Smooth muscle cell (in vitro differentiated cells): ENCODE measurements around the gene BIVM. TPM values are rescaled to one million over a fixed set of nuclear protein-coding genes. Genes with fewer than 3 reads are reported as not detected.
"Not testable (repeated sequence)": the region's sequence is repeated elsewhere in the genome, so short reads cannot be mapped to it uniquely, and the experiment has no call there.

ENCODE experiments used
- DNase-seq: peaks from one replicate; lab custom pipeline; 2025; ENCODE audit not compliant: unreplicated experiment; lab: John Stamatoyannopoulos, UW
- H2AFZ ChIP-seq: fragments of 200-600 bp; sonication (generic); 2 replicates; pipeline ENCODE4 v1.6.0; 2016; ENCODE audit warnings: antibody characterized with exemption, low read depth, mild to moderate bottlenecking
- H3F3A ChIP-seq: fragments of 200-600 bp; sonication (generic); 2 replicates; pipeline ENCODE4 v1.6.0; 2017; ENCODE audit warnings: antibody characterized with exemption, low read depth
- H3K27ac ChIP-seq: fragments of 200-600 bp; sonication (generic); 2 replicates; pipeline ENCODE4 v1.5.1; 2016; ENCODE audit warnings: low read depth, mild to moderate bottlenecking
- H3K27me3 ChIP-seq: fragments of 200-600 bp; sonication (generic); 2 replicates; pipeline ENCODE4 v1.6.1; 2016; ENCODE audit warnings: low read depth, mild to moderate bottlenecking
- H3K36me3 ChIP-seq: fragments of 200-600 bp; sonication (generic); 2 replicates; pipeline ENCODE4 v1.5.1; 2016; ENCODE audit warnings: low read depth
- H3K4me1 ChIP-seq: fragments of 200-600 bp; sonication (generic); 2 replicates; pipeline ENCODE4 v1.5.1; 2016; ENCODE audit warnings: low read depth
- H3K4me2 ChIP-seq: fragments of 200-600 bp; sonication (generic); 2 replicates; pipeline ENCODE4 v1.6.0; 2016; ENCODE audit warnings: mild to moderate bottlenecking
- H3K4me3 ChIP-seq: fragments of 200-600 bp; sonication (generic); 2 replicates; pipeline ENCODE4 v1.5.1; 2016; ENCODE audit warnings: mild to moderate bottlenecking
- H3K79me2 ChIP-seq: fragments of 200-600 bp; sonication (generic); 2 replicates; pipeline ENCODE4 v1.6.0; 2016; ENCODE audit warnings: low read depth, mild to moderate bottlenecking
- H3K9ac ChIP-seq: fragments of 200-600 bp; sonication (generic); 2 replicates; pipeline ENCODE4 v1.6.0; 2016; ENCODE audit warnings: low read depth
- H3K9me3 ChIP-seq: fragments of 200-600 bp; sonication (generic); replicated peaks from 2 replicates; pipeline ENCODE4 v1.5.1; 2016; ENCODE audit warnings: low read depth
- H4K20me1 ChIP-seq: fragments of 200-600 bp; sonication (generic); 2 replicates; pipeline ENCODE4 v1.6.0; 2016; ENCODE audit warnings: low read depth
- CTCF ChIP-seq: fragments of 200-600 bp; sonication (generic); IDR thresholded peaks from 2 replicates; pipeline ENCODE4 v1.5.1; 2017; ENCODE audit warnings: borderline replicate concordance, mild to moderate bottlenecking, antibody characterized with exemption; ENCODE audit not compliant: insufficient read depth, poor library complexity, severe bottlenecking
- WGBS: methylation state at CpG from one replicate; pipeline ENCODE4 v1.1.7; 2016; ENCODE audit warnings: low lambda C conversion rate; 5-methylcytosine and 5-hydroxymethylcytosine counted together
- polyA plus RNA-seq: library from polyadenylated mRNA; unstranded; fragments of >200 nt; fragmentation: Nextera tagmentation; extraction: Ambion mirVana; gene quantifications from 2 replicates; pipeline ENCODE4 v1.2.1, GENCODE V29; 2016
- total RNA-seq: library from RNA; depleted of rRNA; stranded (reverse); fragments of >200 nt; gene quantifications from 2 replicates; pipeline ENCODE4 v1.2.3, GENCODE V29; 2014

Gene BIVM
- total and polyA plus RNA-seq, 2 experiments from 2014 or later: 7.7 to 9.1 TPM

GRCh38 chr13:102776271-102776670 is 22.6 kb upstream of the BIVM start:
- H3K36me3 ChIP-seq: no peaks in the 10 kb centered on the region
- H3K79me2 ChIP-seq: peaks cover 6% of the 10 kb centered on the region
- no peak overlapping the region for H3K4me3 ChIP-seq
- no peaks in the 10 kb centered on the region for H4K20me1 ChIP-seq
- no peak overlapping the region for H3K4me2 ChIP-seq
- no peaks in the 10 kb centered on the region for H3K27me3 ChIP-seq
- no peak overlapping the region for H2AFZ ChIP-seq
- no peak overlapping the region for H3K27ac ChIP-seq
- TF ChIP-seq CTCF: no peak
- DNase-seq: no peak
- H3K9me3 ChIP-seq: no peaks in the 10 kb centered on the region
- H3K9ac ChIP-seq: no peak overlapping the region
- 95% methylated on average over 2 of the region's 2 CpGs for WGBS
- H3F3A ChIP-seq: no peaks in the 10 kb centered on the region
- H3K4me1 ChIP-seq: peaks cover 10% of the 10 kb centered on the region

- Histone ChIP-seq H3K4me2 (no peak overlapping the region), H4K20me1 (no peaks in the 10 kb centered on the region), H3F3A (no peaks in the 10 kb centered on the region), H3K9me3 (no peaks in the 10 kb centered on the region), H3K36me3 (no peaks in the 10 kb centered on the region), H3K27me3 (no peaks in the 10 kb centered on the region), H3K9ac (no peak overlapping the region), H3K4me1 (peaks cover 5% of the 10 kb centered on the region), H3K4me3 (no peak overlapping the region), H3K79me2 (no peaks in the 10 kb centered on the region), H2AFZ (no peak overlapping the region), H3K27ac (no peak overlapping the region)
- 75% methylated on average over 3 of the region's 3 CpGs for WGBS
- no peak for TF ChIP-seq CTCF
- no peak for DNase-seq
These were observed 21.2 kb upstream of the BIVM start for GRCh38 chr13:102777736-102778135.

DNA sequence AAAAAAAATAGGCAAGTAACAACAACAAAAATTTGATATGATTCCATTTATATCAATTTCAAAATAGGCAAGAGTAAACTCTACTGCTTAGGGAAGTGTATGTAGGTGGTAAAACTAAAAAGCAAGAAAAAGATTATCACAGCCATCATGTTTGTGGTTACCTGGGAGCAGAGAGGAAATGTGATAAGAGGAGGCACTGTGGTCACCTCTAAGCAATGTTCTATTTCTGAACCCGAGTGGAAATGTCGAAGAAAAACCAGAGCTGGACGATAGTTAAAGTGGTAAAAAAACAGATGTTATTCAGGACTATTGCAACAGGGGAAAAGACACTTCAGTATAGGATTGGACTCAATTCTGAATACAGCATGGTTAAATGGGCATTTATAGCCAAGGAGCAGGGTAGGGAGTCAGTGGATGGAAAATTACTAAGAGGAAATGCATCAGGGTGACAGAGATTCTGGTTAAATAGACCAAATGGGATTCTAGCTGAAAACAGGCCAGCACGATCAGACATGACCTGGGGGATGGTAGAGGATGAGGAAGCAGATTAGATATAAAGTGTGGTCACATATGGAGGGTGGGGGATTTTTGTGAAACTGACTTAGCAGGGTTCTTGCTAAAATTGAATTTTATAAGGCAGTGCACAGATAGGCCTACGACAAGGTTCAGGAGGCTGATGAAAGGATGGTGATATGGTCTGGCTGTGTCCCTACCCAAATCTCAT is 19.3 kb upstream of the BIVM start:
- WGBS: 47% methylated on average over 5 of the region's 5 CpGs
- no peak overlapping the region for H3K4me3 ChIP-seq
- H3K4me2 ChIP-seq: no peak overlapping the region
- no peak overlapping the region for H3K9ac ChIP-seq
- no peaks in the 10 kb centered on the region for H3K79me2 ChIP-seq
- DNase-seq: no peak
- H2AFZ ChIP-seq: peak overlapping the region; percentile 51
- H4K20me1 ChIP-seq: no peaks in the 10 kb centered on the region
- TF ChIP-seq CTCF: no peak
- H3F3A ChIP-seq: no peaks in the 10 kb centered on the region
- H3K27me3 ChIP-seq: no peaks in the 10 kb centered on the region
- H3K4me1 ChIP-seq: no peaks in the 10 kb centered on the region
- no peak overlapping the region for H3K27ac ChIP-seq
- H3K9me3 ChIP-seq: no peaks in the 10 kb centered on the region
- H3K36me3 ChIP-seq: no peaks in the 10 kb centered on the region

- not testable (repeated sequence) for DNase-seq, H3K4me2 ChIP-seq
These were observed 18.3 kb upstream of the BIVM start for GRCh38 chr13:102780656-102781055.

More at GRCh38 chr13:102780656-102781055, 18.3 kb upstream of the BIVM start:
- H2AFZ ChIP-seq, H3K79me2 ChIP-seq, H3K9ac ChIP-seq, H3F3A ChIP-seq, H3K27me3 ChIP-seq, H3K27ac ChIP-seq, H3K36me3 ChIP-seq, H3K4me1 ChIP-seq, H3K4me3 ChIP-seq, H4K20me1 ChIP-seq, H3K9me3 ChIP-seq: not testable (repeated sequence)
- 69% methylated on average over 4 of the region's 4 CpGs for WGBS
